Measurements from ENCODE around the gene AKAP13. TPM values are rescaled to one million over a fixed set of nuclear protein-coding genes. Genes with fewer than 3 reads are reported as not detected.

Gene AKAP13
- total and polyA plus RNA-seq, 2 of the 13 experiments (the other 11 are each of a cell fraction or from before 2014, with no cell fraction given), result 6.7 to 27.1 TPM

- TF ChIP-seq UBTF (CRISPR knock-in tag; IDR thresholded peaks at IDR 0.05) (no peak), SUZ12 (IDR thresholded peaks at IDR 0.05; ENCODE audit: low read depth, low read length) (no peak), NFIB (CRISPR knock-in tag; IDR thresholded peaks at IDR 0.05; ENCODE audit: borderline replicate concordance) (no peak), ZNF609 (CRISPR knock-in tag; IDR thresholded peaks at IDR 0.05; ENCODE audit: borderline replicate concordance) (no peak)
- TF ChIP-seq, protein P1, sequence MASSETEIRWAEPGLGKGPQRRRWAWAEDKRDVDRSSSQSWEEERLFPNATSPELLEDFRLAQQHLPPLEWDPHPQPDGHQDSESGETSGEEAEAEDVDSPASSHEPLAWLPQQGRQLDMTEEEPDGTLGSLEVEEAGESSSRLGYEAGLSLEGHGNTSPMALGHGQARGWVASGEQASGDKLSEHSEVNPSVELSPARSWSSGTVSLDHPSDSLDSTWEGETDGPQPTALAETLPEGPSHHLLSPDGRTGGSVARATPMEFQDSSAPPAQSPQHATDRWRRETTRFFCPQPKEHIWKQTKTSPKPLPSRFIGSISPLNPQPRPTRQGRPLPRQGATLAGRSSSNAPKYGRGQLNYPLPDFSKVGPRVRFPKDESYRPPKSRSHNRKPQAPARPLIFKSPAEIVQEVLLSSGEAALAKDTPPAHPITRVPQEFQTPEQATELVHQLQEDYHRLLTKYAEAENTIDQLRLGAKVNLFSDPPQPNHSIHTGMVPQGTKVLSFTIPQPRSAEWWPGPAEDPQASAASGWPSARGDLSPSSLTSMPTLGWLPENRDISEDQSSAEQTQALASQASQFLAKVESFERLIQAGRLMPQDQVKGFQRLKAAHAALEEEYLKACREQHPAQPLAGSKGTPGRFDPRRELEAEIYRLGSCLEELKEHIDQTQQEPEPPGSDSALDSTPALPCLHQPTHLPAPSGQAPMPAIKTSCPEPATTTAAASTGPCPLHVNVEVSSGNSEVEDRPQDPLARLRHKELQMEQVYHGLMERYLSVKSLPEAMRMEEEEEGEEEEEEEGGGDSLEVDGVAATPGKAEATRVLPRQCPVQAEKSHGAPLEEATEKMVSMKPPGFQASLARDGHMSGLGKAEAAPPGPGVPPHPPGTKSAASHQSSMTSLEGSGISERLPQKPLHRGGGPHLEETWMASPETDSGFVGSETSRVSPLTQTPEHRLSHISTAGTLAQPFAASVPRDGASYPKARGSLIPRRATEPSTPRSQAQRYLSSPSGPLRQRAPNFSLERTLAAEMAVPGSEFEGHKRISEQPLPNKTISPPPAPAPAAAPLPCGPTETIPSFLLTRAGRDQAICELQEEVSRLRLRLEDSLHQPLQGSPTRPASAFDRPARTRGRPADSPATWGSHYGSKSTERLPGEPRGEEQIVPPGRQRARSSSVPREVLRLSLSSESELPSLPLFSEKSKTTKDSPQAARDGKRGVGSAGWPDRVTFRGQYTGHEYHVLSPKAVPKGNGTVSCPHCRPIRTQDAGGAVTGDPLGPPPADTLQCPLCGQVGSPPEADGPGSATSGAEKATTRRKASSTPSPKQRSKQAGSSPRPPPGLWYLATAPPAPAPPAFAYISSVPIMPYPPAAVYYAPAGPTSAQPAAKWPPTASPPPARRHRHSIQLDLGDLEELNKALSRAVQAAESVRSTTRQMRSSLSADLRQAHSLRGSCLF (CRISPR knock-in tag; IDR thresholded peaks at IDR 0.05; ENCODE audit: borderline replicate concordance), result no peak
These were observed 25.9 kb upstream of the AKAP13 start (continued) for GRCh38 chr15:85354461-85354860.
